ENCODE measurements around the gene PIN1.
A peak's percentile ranks its signal among the peaks of the same experiment; 100 is the strongest.

DNA sequence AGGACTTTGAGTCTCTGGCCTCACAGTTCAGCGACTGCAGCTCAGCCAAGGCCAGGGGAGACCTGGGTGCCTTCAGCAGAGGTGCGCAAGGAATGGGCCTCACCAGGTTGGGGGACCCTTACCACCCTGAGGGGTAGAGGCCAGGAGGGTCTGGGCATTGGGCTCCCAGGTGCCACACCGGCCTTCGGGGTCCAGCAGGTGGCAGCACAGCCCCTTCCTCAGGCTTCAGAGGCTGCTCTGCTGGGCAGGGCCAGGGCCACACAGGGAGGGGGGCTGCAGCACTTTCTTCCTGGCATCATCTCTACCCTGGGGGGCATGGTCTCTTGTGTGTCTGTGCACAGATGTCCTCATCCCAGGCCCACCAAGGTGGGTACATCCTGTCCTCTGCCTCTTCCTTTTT is 12.9 kb downstream of the PIN1 start:
- TF ChIP-seq, protein P1, sequence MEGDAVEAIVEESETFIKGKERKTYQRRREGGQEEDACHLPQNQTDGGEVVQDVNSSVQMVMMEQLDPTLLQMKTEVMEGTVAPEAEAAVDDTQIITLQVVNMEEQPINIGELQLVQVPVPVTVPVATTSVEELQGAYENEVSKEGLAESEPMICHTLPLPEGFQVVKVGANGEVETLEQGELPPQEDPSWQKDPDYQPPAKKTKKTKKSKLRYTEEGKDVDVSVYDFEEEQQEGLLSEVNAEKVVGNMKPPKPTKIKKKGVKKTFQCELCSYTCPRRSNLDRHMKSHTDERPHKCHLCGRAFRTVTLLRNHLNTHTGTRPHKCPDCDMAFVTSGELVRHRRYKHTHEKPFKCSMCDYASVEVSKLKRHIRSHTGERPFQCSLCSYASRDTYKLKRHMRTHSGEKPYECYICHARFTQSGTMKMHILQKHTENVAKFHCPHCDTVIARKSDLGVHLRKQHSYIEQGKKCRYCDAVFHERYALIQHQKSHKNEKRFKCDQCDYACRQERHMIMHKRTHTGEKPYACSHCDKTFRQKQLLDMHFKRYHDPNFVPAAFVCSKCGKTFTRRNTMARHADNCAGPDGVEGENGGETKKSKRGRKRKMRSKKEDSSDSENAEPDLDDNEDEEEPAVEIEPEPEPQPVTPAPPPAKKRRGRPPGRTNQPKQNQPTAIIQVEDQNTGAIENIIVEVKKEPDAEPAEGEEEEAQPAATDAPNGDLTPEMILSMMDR (IDR thresholded peaks at IDR 0.05) = peak in 3 of 4 experiments; percentile 14 to 38 (median 17)
- TF ChIP-seq POLR2A (IDR thresholded peaks at IDR 0.05) = no peak

Data from prostate gland (tissue), 2 donors.